ENCODE measurements around the gene ITFG1.
"Not testable (repeated sequence)": the region's sequence is repeated elsewhere in the genome, so short reads cannot be mapped to it uniquely, and the experiment has no call there.

ITFG1 gene

DNA sequence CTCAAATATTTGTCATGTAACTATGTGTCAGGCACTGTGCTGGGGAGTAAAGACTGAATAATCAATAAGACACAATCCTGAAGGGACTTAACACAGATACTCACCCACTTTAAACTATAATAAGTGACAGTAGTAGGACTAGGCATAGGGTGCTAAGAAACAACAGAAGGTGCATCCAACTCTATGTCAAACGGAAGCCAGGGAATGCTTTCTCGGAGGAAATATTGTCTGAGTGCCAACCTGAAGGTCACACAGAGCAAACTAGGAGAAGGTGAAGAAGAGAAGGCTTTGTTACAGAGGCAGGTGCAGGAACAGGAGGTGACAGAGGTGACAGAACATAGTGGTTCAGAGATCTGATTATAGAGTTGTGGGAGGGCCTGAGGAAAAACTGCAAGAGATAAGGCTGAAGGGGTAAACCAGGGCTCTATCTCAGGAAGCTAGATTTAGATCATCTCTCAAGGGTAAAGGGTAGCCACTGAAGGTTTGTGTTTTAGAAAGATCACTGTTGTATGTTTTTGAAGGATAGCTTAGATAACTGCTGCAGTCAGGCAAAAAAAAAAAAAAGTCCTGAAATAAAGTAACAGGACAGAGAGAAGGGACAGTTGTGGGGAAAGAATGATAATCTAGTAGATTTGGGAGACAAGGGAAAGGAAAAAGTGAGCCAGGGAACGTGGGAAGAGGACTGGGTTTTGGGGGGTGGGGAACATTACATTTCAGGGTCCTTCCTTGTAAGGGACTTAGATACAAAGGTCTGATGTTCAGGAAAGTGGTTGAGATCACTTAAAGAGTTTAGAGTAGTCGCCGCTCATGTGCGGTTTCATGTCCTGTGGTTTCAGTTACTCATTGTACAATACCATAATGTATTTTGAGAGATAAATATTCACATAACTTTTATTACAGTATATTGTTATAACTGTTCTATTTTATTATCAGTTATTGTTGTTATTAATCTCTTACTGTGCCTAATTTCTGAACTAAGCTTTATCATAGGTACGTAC is 231.5 kb downstream of the ITFG1 start:
- no peak for DNase-seq

GRCh38 chr16:47228241-47228640 is 232.6 kb downstream of the ITFG1 start:
- DNase-seq, result no peak

GRCh38 chr16:47213761-47214440 is 247.0 kb downstream of the ITFG1 start:
- no peak for DNase-seq

DNA sequence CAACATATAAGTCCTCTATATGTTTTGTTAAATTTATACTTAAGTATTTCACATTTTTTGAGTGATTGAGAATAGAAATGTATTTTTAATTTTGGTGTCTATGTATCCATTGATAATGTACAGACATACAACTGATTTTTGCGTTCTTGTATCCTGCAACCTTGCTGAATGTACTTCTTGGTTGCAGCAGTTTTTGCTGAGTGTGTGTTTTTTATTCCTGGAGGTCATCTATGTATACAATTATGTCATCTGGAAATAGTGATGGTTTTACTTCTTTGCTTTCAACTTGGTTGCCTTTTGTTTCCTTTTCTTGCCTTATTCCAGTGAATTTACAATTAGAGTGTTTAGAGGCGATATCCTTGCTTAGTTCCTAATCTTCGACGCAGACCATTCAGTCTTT is 249.6 kb downstream of the ITFG1 start:
- DNase-seq, result no peak

DNA sequence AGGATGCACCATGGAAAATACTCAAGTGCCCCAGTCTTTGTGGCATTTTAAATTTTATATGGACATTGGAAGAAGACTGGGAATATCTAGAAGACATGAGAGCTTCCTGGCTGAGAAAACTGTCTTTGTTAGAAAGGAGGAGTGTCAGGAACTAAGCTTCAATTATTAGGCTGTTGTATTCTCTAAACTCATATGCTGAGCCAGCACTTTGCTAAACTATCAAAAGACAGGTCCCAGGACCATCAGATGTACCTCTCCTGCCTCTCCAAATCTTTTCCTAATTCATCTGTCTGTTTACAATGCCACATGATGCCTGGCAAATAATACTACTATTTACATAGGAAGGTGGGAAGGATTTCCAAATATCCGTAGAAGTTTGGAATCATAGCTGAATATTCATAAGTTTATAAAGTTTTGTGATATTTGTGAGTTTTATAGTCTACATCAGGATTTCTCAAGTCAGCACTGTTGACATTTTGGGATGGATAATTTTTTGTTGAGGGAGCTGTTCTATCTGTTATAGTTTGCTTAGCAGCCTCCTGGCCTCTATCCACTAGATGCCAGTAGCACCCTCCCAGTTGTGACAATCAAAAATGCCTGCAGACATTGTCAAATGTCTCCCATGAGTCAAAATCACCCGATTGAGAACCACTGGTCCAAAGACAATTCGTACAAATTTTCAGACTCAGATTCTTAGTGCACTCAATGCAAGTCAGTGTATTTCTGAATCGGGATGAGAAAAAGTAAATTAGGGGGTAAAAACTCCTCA is 255.9 kb downstream of the ITFG1 start:
- DNase-seq, result no peak

GRCh38 chr16:47203433-47203832 is 257.4 kb downstream of the ITFG1 start:
- not testable (repeated sequence) for DNase-seq

GRCh38 chr16:47198180-47198575 is 262.7 kb downstream of the ITFG1 start:
- DNase-seq, result no peak

DNA sequence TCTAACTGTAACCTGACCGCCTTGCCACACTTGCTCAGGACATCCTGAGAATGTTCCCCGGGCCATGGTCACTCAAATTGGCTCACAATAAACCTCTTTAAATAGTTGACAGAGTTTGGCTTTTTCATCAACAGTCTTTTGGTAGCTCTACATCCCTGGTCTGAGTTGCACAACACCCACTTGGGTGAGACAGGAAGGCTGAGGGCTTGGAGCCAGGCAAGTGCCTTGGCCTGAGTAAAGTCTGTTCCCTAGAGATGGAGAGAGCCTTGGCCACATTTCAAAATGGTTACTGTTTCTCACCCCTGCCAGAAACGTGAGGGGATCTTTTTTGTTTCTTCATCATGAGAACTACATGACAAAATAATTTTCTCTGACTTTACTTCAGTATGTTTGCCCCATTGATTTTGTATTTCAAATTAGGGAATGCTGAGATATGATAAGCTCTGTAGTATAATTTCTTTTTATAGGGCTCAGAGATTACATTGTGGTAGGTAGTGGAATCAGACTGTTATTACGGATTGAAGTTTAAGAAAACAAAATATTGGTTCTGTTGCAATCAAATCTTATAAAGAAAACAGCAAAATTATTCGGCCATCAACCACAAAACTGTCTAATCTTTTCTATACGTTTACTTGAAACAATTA is 263.2 kb downstream of the ITFG1 start:
- DNase-seq, result no peak

DNA sequence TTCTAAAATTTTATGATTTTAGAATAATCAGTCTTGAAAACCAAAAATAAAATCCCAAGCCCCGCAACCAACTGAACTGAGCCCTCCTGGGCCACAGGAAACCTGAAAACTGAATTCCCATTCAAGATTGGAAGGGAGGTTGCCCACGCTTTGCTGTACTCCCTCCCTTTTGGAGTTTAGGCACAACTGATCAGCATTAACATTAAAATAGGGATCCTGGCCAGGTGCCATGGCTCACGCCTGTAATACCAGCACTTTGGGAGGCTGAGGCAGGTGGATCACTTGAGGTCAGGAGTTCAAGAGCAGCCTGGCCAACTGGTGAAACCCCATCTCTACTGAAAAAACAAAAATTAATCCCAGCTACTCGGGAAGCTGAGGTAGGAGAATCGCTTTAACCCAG is 264.4 kb downstream of the ITFG1 start:
- DNase-seq, result no peak

DNA sequence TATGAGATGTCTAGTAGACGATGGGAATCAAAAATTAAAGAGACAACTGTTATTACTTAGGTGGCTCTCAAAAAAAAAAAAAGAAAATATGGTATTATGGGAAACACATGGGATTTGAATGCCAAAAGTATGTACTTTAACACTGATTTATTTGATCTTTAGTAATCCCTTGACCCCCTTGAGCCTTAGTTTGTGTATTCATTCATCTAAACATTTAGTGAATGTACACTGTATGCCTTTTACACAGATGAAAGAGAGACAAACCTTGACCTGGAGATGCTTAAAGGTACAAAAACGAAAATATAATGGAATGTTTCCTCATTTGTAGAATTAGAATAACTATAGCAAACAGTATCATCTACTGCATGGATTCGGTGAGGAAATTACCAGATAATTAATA is 278.5 kb downstream of the ITFG1 start:
- no peak for DNase-seq

- not testable (repeated sequence) for DNase-seq
Observed at GRCh38 chr16:47181066-47181465, 279.8 kb downstream of the ITFG1 start.

DNA sequence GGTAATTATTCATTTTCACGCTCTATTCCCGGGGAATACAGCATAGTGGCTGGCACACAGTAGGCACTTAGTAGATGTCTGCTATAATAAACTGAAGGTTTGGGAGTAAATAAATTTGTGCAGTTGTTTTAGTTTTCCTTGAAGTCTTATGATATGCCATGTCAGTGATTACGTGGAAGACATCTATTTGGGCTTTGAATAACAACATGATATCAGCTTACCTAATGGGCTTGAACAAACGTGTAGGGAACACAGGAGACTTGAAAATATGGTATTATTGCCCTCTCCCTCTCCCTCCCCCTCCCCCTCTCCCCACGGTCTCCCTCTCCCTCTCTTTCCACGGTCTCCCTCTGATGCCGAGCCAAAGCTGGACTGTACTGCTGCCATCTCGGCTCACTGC is 280.8 kb downstream of the ITFG1 start:
- no peak for DNase-seq

DNA sequence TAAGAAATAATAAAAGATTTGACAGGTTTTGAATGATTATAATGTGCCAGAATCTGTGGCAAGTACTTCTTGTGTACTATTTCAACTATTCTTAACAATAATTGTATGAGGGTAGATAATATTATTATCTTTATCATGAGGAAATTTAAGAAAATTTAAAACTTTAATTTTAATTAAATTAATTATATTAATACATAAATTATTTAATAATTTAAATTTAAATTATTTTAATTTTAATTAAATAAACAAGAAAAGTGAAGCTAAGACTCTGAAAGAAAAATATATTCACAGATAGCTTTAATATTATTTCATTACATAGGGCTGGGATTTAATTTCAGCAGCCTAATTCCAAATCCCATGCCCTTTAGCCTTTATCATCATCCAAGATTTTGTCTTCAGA is 285.7 kb downstream of the ITFG1 start:
- no peak for DNase-seq

- DNase-seq, result no peak
Observed at GRCh38 chr16:47162670-47163420, 298.0 kb downstream of the ITFG1 start.

DNA sequence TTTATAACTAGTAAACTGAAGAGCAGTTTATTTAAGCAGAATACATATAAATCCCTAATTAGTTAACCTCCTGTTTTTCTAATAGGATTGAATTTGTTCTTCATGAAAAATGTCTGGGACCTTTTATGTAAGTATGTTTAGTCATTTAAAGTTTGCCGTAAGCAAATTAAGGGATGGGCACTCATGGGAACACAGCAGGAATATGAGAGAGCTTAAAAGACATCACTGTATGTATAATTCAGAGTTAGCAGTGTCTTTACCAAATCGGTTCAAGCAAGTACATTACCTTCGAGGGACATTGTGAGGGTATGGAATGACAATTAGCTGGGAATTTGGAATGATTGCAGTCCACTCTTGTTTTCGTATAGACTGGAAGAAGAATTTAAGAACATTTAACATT is 299.4 kb downstream of the ITFG1 start:
- DNase-seq, result no peak

DNA sequence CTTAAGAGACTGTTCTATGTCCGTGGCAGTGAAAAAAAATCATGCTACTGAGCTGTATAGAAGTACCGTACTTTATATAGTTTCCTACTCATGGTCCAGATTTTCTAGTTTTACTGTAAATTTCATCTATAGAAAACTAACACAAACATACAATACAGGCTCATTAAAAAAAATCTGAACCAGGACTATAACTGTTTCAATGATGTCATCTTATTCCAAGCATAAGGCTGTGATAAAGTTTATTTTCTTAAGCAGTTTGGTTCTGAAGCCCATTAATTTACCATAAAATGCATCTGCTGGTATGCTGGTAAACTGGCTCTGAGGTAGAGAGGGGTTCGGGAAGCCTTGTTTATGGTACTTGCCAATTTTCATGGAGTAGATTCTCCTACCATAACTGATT is 300.4 kb downstream of the ITFG1 start:
- no peak for DNase-seq

GRCh38 chr16:47158992-47159391 is 301.9 kb downstream of the ITFG1 start:
- no peak for DNase-seq

DNA sequence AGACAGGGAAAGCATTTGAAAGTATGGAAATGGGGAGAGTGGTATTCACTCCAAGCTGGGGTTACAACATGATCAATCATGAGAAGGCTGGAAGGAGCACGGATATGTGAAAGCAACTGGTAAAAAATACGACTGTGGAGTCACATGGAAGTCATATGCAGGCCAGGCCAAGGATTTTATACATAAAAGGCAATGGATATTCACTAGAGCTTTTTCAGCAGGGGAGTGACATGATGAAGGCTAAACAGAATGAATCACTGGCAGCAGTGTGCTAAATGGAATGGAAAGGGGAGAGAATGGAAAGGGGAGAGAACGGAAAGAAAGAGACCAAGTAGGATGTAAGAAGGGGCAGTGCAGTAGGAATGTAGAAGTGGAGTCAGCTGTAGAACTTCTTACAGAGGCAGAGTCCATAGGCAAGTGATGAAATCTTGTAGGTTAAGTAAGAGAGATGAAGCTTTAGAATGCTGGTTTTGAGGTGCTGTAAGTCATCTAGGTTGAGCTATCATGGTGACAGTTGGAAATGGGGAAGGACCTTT is 304.1 kb downstream of the ITFG1 start:
- no peak for DNase-seq

DNA sequence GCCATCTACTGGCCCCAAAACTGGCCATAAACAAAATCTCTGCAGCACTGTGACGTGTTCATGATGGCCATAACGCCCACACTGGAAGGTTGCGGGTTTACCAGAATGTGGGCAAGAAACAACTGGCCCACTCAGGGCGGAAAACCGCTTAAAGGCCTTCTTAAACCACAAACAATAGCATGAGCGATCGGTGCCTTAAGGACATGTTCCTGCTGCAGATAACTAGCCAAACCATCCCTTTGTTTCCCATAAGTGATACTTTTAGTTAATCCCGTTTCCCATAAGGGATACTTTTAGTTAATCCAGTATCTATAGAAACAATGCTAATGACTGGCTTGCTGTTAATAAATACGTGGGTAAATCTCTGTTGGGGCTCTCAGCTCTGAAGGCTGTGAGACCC is 308.4 kb downstream of the ITFG1 start:
- DNase-seq, result not testable (repeated sequence)

- no peak for DNase-seq
Observed at GRCh38 chr16:47150067-47150466, 310.8 kb downstream of the ITFG1 start.

- no peak for DNase-seq
Observed at GRCh38 chr16:47144559-47144877, 316.3 kb downstream of the ITFG1 start.
